ENCODE measurements around the gene PLD2.
A peak's percentile ranks its signal among the peaks of the same experiment; 100 is the strongest.
"Not testable (repeated sequence)": the region's sequence is repeated elsewhere in the genome, so short reads cannot be mapped to it uniquely, and the experiment has no call there.

PLD2 gene

GRCh38 chr17:4836221-4836620, 29.3 kb downstream of the PLD2 start:
- DNase-seq (ENCODE audit: low read depth) = no peak

GRCh38 chr17:4837471-4838308, 30.7 kb downstream of the PLD2 start:
- no peak for DNase-seq (ENCODE audit: low read depth)

DNA sequence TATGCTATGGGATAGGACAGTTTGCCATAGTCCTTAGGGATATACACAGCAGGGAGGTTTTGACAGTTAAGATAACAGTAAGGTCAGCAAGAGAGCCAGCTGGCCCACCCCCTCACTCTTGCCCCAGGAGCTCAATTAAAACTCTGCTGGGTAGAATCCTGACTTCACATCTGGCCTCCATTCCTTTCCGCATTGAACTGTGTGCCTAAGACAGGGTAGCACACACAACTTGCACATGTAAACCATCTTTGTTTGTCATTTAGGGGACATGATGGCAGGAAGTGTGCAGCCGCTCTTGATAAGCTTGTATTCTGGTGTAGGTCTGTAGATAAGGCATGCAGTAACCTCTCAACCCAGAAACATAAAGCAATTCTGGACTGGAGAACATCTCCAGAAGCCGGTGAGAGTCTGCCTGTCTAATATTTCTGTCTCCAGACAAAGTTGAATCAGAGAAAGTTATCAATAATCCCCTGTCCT, 31.4 kb downstream of the PLD2 start:
- no peak for DNase-seq (ENCODE audit: low read depth)

DNA sequence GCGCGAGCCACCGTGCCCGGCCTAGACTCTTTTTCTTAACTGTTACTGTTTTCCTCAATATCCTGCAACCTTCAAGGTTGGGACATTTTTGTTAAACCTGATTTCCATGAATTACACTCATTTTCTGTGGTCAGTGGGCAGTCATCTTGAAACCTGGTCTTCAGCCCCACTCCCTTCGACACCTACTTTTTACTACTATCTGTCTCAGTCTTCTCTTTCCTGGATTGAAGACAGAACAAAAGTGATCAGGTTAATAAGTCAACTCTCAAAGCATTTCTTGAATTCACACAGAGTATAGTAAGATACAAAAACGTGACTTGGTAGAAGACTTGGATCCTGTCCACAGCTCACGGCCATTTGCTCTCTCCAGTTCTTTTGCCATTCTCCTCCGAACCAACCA, 32.3 kb downstream of the PLD2 start:
- no peak for DNase-seq (ENCODE audit: low read depth)

DNA sequence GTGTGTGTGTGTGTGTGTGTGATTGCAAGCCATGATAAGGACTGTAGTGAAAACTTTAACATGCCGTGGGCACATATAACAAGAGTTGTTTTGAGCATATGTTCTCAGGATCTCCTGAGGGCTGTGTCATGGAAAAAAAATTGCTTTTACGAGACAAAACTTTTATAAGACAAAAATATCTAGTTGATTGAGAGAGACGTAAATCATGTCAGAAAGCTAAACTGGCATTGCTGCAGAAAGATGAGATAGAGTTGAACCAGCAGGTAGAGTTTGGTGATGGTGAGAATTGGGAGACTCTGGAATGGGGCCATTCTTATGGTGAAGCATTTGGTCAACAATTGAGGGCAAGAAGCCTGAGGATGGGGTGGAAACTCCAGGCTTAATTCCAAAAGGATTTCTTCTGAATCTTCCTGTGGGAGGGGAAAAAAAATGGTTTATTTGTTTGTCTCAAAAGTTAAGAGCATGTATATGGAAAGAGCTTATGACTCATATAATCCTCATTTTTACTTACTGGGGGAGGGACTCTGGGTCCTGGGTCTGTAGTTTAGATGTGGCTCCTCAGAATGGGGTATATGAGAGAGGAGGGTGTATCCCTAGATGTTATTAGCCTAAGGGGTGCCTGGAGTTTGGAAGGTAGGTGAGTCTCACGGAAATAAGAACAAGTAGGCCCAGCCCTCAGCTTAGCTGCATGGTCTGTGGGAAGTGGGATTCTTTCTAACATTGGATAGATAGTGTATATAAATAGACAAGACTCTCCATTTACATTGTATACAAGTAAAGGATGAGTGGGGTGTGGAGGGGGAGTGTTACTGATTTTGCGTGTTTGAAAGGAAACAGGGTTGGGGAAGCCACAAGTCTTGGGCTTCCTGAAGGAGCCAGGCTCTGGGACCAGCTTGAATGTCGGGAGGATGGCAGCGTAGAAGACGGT, 33.3 kb downstream of the PLD2 start:
- no peak for DNase-seq (ENCODE audit: low read depth)

DNA sequence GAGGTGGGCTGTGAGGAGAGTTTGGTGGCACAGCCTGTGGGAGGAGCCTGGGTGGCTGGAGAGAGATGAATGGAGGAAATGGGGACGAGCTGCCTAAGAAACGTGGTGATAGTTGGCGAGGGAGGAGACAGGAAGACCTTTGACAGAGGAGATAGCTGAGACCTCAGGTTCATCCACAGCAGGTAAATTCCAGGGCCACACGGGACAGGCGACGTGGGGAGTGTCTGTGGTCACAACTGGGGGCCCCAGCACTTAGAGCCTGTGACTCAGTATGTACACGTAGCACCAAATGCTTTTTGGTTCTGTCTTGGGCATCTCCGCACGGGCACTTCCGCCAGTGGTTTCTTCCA, 33.9 kb downstream of the PLD2 start:
- DNase-seq (ENCODE audit: low read depth) = no peak

GRCh38 chr17:4842376-4842775, 35.4 kb downstream of the PLD2 start:
- no peak for DNase-seq (ENCODE audit: low read depth)

- DNase-seq (ENCODE audit: low read depth) = no peak
Observed at GRCh38 chr17:4843321-4844000, 36.5 kb downstream of the PLD2 start.

GRCh38 chr17:4845118-4845517, 38.2 kb downstream of the PLD2 start:
- DNase-seq (ENCODE audit: low read depth) = no peak

- DNase-seq (ENCODE audit: low read depth) = no peak
Observed at GRCh38 chr17:4846635-4847390, 39.9 kb downstream of the PLD2 start.

DNA sequence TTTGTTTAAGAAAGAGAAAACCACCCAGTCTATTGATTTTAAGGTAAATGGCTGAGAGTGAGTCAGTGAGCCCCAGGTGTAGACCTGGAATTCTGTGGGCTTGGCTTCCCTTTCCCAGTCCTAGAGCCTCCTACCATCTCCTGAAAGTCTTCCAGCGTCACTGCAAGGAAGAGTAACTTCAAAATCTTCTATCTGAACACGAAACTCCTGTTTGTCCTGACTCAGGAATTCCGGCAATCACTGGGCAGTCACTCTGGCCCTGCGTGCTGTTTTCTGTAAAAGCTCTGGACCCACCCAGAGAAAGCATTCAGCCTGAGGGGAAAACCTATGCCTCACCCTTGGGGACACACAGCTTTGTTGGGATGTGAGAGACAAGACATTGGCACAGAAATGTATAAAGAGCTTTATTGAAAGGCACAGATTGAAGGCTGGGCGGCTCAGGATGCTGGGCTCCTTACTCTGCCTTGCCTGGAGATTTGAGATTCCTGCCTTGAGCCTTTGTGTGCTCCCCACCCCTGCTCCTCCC, 42.1 kb downstream of the PLD2 start:
- no peak for DNase-seq (ENCODE audit: low read depth)

DNA sequence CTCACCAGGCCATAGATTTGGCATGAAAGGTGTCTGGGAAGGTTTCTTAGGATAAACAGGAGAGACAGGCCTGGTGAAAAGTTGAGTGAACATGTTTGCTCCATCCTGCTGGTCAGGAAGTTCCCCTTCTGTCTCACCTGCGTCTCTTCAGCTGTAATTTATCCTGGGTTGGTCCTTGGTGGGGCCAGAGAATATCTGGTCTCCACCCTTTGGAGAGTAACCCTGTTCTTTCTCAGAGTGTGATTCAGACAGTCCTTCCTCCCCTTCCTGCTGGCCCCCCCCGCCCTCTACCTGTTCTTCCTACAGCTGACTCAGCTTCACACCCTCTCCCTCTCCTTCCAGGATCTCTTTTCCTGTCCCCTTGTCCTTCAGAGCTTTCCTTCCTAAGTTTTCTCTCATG, 43.3 kb downstream of the PLD2 start:
- DNase-seq (ENCODE audit: low read depth) = no peak

GRCh38 chr17:4851084-4851483, 44.1 kb downstream of the PLD2 start:
- no peak for DNase-seq (ENCODE audit: low read depth)

GRCh38 chr17:4852567-4853207, 45.7 kb downstream of the PLD2 start:
- DNase-seq (ENCODE audit: low read depth) = peak; percentile 22

DNA sequence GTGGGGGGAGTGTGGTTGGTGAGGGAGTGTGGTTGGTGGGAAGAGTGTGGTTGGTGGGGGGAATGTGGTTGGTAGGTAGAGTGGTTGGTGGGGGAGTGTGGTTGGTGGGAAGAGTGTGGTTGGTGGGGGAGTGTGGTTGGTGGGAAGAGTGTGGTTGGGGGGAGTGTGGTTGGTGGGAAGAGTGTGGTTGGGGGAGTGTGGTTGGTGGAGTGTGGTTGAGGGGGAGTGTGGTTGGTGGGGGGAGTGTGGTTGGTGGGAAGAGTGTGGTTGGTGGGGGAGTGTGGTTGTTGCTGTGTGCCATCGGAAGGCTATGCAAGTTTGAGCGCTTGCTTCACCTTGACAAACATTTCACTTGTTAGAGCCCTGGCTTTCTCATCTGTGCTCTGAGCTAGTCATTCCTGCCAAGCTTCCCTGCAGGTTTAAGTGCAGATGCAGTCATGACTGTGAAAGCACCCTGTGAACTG, 46.3 kb downstream of the PLD2 start:
- no peak for DNase-seq (ENCODE audit: low read depth)

- DNase-seq (ENCODE audit: low read depth) = no peak
Observed at GRCh38 chr17:4854111-4854681, 47.2 kb downstream of the PLD2 start.

GRCh38 chr17:4856271-4856936, 49.5 kb downstream of the PLD2 start:
- DNase-seq (ENCODE audit: low read depth) = no peak

DNA sequence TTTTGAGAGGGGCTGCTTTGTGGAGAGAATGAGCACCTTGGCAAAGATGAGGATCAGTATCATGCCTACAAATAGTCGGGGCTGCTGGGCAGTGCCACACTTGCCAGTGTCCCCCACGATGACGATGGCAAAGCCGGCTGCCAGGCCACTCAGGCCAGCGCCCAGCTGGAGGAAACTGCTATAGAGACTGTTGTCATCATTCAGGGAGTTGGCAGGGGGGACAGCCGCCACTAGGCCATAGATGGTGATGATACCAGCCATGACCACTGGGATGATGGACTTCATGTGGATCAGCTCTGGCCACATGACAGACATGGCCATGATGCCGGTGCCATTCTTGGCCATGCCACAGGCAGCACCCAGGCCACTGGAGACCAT, 50.0 kb downstream of the PLD2 start:
- DNase-seq (ENCODE audit: low read depth) = no peak

DNA sequence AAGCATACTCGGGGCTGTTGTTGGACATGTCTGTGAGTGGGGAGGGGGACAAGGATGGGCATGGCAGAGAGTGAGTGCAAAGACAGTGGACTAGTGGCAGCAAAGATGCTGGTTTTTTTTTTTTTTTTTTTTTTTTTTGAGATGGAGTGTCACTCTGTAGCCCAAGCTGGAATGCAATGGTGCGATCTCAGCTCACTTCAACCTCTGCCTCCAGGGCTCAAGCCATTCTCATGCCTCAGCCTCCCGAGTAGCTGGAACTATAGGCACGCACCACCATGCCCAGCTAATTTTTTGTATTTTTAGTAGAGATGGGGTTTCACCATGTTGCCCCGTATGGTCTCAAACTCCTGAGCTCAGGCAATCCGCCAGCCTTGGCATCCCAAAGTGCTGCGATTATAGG, 50.4 kb downstream of the PLD2 start:
- not testable (repeated sequence) for DNase-seq (ENCODE audit: low read depth)
